Superior temporal gyrus (tissue), 1 donor: Measurements from ENCODE around the gene KAZN.

Source experiments
- DNase-seq: peaks from one replicate; pipeline ENCODE4 v3.0.0-alpha.2; 2016; ENCODE audit errors: extremely low spot score

The KAZN gene

DNA sequence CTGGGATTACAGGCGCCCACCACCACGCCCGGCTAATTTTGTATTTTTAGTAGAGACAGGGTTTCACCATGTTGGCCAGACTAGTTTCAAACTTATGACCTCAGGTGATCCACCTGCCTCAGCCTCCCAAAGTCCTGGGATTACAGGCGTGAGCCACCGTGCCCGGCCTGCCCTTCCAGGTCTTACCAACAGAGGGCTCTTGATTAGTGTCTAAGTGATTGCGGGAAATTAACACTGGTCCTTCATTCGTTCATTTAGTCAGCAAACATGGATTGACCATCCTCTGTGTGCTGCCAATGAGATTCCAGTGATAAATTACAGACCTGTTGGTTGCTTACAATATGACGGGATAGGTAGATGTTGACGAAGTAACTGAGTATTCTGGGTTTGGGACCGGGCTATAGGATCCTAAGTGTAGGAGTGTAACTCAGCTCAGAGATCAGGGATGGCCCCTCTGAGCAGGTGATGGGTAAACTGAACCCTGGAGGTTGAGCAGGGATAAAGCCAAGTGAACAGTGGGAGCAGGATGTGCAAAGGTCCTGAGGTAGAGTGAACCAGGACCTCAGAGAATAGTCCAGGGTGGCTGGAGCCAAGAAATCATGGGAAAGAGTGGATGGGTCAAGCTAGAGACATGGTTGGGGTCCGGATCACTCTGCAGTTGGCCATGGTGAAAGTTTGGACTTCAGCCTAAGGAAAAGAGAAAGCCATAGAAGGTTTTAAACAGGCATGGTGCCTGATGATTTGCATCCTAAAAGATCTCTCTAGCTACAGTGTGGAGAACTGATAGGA lies 171.2 kb downstream of the KAZN start:
- no peak for DNase-seq

DNA sequence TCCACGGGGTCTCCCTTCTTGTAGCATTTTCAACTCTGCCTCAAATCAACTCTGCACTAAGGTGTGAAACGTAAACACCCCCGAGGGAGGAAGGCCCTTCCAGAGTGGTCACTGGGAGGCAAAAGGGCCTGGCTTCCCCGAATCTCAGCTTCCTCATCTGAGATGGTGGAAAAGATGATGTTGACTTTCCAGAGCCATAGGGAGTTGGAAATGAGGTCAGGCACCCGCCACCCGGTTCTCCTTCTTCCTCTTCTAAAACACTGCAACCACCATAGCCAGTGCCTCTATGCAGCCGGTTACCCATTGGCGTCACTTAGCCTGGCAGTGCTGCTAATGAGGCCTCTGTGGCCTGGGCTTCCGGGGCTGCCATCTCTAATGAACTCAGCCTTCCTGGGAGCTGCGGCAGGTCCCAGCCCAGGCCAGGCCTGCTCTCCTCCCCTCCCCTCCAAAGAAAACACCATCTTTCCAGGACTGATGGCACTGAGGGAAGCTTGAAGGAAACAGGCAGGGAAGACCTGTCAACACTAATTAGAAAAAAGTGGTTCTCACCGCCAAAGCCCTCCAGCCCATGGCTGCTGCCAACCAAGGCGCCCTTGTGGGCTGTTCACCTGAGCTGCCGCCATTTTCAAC lies 175.0 kb downstream of the KAZN start:
- DNase-seq = no peak

DNA sequence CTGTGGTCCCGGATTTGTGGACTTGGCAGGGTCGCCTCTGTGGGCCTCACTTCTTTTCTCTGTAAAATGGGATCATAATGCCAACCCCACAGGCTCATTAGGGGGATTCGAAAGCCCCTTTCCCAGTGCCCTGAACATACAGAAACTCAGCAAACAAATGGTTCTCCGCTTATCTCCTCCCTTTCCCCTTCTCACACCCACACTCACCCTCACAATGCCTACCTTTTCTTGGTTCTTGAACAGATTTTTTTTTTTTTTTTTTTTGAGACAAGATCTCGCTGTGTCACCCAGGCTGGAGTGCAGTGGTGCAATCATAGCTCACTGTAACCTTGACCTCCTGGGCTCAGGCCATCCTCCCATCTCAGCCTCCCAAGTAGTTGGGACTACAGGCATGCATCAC lies 175.7 kb downstream of the KAZN start:
- no peak for DNase-seq

DNA sequence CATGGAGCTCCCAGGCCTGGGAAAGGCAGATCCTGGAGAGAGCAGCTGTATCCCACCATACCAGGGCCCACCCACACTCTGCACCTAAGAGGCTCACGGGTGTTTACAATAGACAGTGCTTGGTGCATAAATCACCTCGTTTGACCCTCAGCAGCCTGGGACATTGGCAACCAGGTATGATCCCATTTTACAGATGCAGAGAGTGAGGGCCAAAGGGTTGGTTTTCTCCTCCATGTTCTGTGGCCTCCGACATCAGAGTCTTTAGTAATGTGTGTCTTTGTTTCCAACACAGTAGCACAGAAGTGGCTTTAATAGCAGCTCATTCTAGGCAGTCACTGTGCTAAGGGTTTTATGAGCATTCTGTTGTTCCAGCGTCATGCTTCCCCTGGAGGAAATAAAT lies 176.5 kb downstream of the KAZN start:
- DNase-seq = no peak

DNA sequence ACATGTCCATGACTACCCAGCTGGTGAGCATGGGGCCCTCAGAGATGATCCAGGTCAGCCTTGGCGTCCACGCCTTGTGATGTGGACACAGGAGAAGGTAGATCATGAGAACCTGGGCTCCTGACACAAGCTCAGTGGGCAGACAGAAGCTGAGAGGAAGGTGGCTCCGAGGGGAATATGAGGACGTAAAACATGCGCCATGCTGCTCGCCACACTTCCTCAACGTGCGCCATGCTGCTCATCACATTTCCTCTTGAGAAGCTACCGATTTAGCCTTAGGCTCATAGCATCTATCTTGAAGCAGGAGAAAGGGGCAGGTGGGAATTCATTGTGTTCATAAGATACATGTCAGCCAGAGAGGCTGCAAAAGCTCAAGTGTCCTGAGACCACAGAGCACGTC lies 176.9 kb downstream of the KAZN start:
- DNase-seq = no peak

DNA sequence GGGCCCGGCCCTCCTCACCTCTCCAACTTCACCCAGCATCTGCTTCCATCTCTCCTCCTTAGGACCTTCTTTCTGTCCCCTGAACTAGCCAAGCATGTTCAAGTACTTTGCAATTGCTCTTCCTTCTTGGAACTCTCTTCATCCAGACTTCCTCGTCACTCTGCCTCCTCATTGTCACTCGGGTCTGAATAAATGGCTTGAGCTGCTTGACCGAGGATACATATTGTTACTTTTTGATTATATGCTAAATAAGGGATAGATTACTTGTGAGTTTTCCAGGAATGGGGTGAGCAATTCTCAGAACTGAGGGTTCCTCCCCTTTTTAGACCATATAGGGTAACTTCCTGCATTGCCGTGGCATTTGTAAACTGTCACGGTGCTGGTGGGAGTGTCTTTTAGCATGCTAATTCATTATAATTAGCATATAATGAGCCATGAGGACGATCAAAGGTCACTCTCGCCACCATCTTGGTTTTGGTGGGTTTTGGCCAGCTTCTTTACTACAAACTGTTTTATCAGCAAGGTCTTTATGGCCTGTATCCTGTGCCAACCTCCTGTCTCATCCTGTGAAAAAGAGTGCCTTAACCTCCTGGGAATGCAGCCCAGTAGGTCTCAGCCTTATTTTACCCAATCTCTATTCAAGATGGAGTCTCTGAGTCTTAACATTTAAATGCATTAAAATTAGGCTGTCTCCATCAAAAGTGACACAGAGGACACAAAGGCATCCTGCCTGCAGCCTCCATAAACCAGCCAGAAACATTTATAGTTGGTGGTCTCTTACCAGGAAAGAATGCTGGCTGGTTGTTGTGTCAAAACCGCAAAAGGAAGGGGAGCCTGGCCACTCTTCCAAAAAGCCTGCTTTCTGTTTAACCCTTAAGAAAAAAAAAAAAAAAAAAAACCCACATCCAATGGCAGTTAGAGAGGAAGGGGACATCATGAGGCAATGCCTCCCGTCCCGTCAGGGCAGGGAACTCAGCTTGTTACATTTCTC lies 179.3 kb downstream of the KAZN start:
- no peak for DNase-seq

DNA sequence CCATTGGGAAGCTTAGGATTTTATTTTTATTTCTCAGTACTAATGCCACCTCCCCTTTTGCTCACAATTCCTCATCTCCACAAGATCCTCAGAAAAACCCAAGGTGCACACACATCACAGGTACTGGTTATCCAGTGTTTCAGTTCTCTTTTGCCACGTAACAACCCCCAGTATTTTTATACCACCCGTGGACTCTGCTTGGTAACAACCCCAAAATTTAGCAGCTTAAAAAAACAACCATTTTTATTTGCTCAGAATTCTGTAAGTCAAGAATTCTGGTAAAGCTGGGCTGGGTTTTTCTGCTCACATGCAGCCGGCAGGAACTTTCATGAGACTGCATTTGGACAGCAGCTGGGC lies 180.0 kb downstream of the KAZN start:
- no peak for DNase-seq

DNA sequence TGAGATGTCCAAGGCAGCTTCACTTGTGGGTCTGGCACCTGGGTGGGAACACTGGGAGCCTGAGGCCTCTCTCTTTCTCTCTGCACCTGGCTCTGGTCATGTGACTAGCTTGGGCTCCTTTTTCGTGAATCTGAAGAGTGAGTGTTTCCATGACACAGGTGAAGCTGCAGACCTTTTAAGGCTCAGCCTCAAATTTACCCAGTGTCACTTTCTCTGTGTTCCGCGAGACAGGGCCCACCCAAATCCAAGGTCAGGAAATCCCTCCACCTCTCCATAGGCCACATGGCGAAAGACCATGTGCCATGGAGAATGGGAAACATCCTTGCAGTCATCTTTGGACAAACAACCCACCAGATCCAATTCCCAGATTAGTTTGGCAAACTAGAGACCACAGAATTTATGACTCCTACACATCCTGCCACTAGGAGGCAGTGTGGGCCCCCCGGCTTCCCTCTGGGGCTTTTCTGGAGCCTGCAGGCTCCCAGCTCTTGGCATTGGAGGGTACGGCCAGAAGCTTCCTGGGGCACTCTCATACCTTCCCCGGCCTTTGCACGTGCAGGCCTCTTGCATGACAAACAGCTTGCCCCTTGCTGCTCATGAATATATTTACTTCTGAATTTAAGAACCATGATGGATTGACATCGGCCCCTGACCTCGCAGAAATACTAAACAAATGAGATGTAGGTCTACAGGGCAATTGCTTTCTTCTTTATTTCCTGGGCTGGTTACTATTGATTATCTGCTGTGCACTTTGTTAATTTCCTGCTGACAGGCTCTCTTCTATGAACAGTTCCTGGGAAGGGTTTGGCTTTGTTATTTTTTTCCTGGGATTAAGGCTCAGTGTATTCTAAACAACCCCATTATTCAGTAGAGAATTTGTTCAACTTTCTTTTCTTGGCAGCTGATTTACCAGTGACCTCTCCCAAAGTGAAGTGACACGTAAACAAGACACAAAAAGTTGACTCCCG lies 180.7 kb downstream of the KAZN start:
- DNase-seq = peak; percentile 52

DNA sequence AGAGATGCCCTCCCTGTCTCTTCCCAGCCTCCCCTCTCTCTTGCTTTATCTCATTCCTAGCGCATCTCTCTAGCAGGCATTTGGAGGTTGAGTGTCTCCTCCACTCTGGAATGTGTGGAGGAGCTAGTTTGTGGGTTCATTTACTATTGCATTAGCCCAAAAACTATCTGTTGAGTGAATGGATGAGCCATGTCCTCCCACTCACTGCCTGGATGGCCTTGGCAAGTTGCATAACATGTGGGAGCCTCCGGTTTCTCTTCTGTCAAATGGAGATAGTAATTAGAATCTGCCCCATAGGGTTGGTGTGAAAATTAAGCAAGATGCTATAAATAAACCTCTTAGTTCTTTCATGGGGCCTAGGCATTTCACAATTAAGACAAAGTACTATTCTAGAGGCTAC lies 181.8 kb downstream of the KAZN start:
- no peak for DNase-seq

DNA sequence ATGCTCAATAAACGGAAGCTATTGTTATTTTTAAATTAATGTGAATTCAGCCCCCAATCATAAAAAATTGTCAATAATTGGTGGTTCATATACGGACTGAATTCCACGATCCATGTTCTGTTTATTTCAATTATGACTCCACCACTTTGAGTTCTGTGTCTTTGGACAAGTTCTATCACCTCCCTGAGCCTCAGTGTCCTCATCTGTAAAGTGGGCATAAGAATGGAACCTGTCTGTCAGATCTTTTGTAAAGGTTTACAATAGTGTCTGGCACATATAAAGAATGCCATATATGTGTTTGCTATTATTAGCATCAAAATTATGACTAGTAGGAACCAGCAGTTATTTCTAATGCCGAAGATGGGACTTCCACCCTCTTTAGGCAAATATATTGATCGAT lies 183.3 kb downstream of the KAZN start:
- no peak for DNase-seq

DNA sequence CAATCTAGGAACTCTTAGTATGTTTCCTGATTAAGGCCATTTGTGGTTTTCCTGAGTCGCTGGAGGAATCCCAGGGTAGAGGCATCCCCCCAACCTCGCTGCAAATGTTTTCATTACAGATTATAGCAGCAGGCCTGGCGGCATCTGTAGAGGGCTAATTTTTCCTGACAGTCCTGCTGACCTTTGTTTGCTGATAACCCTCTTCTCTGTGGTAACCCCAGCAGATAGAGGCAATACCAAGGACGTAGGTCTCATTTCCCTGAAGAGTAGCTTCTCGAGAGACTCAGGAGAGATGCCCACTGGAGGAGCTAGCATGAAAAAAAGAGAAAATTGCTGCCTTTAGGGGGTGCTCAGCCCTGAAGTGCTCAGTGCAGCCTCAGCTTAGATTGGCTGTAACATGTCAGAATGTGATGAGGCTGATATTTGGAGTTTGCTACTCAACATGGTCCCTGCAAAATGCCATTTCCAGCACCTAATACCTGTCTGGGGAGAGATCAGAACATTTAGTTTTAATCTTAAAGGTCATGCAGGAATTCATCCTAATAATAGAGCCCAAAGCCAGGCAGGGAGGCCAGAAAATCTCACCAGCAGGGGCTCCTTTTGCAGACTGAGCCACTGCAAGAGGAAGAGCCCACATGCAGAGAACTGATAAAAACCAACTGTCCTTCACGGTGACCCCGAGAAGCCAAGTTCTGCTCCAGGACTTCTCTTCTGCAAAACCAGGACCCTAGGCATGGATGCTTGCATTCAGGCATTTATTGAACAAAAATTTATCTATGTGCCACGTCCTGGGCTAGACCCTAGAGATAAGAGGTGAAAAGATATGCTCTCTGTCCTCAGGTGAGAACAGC lies 184.5 kb downstream of the KAZN start:
- no peak for DNase-seq

DNA sequence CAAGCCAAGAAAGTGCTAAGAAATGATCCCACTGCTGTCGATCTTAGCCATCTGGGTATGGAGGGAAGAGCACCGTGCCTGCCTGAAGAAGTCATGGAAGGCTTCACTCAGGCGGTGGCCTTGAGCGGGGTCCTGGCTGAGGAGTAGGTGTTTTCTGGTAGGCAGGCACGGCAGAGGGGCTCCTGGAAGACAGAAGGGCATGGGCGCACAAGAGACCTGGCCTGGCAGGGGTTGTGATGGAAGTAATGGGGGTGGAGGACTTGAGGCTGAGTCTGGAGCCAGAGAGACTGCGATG lies 185.1 kb downstream of the KAZN start:
- no peak for DNase-seq

DNA sequence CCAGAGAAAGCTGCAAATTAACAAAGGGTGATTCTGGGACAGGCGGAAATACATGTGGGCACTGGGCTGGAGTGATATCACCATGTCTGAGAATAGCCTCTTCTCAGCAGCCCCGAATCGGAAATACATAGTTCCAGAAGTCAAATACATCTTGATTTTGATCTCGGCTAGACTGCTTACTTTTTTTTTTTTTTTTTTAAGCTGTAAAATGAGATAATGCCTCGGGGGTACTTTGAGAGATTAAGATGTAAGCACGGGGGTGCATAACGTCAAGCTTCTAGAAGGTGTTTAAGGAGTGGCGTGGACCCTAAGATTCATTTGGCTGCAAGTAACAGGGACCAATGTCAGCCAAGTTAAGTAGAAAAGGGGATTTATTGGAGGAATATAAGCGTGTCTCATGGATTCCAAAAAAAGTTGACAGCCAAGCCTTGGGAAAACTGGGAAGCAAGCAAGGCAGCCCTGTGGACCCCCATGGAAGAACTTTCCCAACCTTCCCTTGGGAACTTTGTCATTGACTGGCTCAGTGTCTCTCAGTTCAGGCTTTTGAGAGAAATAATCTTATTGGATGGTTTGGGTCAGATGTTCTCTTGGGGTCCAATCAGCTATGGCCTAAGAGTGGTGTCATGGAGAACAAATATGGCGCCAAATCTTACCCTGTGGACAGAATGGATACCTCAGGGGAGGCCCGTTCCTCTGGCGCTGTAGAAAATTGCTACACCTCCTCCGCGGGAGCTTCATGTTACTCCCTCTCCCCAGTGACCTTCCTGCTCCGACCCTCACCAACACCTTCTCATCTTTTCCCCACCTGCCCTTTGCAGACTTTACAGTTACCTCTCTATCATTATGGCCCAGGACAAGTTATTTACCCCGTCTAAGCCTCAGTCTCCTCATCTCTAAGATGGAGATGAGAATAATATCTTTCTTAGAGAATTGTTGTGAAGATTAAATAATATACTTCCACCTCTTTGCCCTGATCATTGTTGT lies 186.6 kb downstream of the KAZN start:
- DNase-seq = no peak

DNA sequence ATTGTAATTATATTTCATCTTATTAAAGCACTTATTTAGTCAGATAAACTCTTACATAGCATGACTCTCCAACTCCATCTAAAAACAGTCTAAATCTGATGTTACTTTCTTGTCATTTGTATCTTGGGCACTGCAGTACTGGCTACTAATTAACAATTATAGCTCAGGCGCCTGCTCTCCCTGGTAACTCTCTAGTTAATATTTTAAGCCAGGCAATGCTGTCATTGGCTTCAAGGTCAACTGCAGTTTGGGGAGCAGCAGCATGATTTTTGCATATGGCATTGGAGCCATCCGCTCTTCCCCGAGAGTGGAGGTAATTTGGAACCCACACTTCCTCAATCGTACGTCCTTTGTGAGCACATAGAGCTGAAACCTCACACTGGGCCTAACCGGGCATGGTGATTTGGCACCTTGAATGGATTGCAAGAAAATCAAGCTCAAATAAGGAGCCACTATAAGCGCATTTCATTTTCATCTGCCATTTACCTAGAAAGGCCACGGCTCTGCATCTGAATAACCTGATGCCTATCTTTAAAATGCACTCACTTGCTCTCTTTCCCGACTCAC lies 187.7 kb downstream of the KAZN start:
- DNase-seq = no peak

DNA sequence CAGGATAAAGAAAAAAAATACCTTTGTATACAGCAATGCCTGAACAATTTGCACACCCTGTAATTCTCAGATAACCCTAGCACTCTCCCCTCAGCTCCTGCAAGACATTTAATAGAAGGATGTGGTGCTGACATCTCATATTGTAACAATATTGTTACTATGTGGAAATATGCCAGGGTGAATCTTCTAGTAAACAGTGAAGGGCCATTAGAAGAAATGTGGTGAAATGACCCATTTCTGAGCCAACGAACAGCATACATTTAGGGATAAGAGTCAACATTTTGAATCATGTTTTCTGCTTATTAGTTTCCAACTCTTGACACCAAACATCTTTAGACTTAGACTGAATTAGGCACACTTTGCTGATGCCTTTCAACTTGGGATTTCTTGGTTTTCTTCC lies 188.2 kb downstream of the KAZN start:
- DNase-seq = no peak

DNA sequence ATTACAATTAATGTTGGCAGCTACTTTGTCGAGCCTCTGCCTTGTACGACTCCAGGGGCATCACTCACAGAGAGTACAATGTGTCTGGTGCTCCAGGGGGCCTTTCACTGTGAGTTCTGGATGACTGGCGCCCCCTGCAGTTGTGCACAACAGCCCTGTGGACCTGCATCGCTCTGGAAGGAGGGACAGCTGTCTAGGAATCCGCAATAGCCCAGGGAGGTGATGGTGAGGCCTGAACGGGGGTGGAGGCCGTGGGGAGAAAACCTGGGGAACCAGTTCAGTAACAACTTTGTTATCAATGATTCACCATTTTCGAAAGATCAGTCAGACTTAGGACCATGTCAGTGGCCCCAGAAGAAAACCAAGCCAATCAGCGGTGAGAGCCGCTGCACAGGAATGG lies 189.1 kb downstream of the KAZN start:
- no peak for DNase-seq

DNA sequence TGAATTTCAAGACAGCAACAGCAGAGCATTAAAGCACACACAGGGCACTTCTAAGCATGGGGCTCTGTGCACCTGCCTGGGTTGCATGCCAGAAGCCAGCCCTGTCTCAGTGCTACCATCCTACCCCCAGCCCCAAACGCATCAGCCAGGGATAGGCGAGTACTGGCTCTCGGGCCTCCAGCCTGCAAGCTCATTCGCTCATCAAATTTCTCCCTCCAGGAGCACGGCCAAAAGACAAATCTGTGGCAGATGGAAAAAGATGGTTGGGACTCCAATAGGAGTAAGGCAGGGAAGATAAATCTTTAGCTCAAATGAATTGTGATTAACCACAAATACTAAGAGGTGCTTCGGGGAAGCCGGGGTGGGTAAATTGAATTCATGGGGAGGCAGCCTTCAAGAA lies 189.6 kb downstream of the KAZN start:
- no peak for DNase-seq

DNA sequence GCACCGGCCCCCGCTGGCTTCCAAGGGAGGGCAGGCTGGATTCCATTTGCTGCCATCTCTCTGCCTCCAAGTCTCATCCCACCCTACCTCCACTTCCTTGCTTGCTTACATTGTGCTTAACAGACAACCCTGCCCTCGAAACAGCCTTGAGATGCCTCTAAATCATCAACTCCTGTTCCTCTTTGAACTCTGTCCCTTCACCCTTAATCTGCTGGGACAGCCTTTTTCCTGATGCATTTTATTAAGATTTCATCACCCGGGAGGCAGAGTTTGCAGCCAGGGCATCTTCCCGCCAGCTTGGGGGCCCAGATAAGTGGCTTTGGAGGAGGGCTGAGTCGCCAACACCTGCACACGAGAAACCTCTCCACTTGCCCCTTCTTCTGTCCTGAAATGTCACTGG lies 192.5 kb downstream of the KAZN start:
- no peak for DNase-seq

DNA sequence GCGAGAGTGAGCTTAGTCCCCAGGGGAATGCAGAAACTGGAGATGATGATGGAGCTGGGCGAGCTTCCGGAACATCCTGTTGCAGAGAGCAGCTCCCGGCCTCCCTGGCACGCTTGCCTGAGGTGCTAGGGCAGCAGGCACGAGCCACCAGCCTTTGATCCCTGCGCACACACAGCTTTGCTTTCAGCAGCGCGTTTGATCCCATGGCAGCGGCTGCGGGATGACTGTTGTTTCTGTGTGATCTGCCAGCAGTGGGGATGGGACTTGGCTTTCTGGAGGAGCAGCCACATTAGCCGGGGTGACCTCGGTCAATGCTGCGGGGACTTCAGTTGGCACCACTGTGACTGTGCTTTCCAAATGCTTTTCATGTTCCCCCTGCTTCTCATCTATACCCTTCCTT lies 193.2 kb downstream of the KAZN start:
- DNase-seq = no peak
